Measurements from ENCODE around the gene OR11A1.

DNA sequence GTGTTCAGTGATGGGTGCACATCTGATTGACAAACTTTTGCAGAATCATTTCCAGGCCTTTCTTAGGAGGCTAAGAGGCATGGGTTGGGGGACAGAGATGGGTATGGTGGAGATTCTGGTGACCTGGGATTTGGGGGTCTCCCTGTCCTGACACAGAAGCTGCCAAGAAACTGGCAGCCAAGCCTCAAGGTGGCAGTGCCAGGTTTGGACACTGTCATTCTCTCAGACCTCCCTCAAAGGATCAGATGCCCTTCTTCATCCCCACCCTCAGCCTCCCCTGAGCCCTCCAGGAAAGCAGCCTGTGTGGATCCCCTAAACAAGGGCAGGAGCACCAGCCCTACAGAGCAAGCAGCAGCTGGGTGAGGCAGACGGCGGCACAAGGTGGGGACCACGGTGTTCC lies 48.9 kb upstream of the OR11A1 start:
- TF ChIP-seq EZH2 (IDR thresholded peaks at IDR 0.05; ENCODE audit: borderline replicate concordance, low read depth, low read length, severe bottlenecking) (no peak), POLR2A (IDR thresholded peaks at IDR 0.05; ENCODE audit: low read depth, low read length) (no peak), POLR2AphosphoS5 (IDR thresholded peaks at IDR 0.05; ENCODE audit: insufficient read depth, low read depth, low read length) (no peak)

All from endothelial cell of umbilical vein (primary cell).